GM12878 (cell line): ENCODE measurements around the gene GOLGA5. TPM values are rescaled to one million over a fixed set of nuclear protein-coding genes. Genes with fewer than 3 reads are reported as not detected.

Experiments
- ATAC-seq: fragments of 200-7000 bp; cut with Tn5 transposase; 3 replicates; pipeline ENCODE4 v1.9.1; 2020; ENCODE audit warnings: mild to moderate bottlenecking, moderate library complexity
- BruUV-seq: library from RNA; stranded (reverse); fragments of 400-500 nt; replicated peaks from 2 replicates; lab custom pipeline; 2021; lab: Mats Ljungman, UMichigan
- CTCF ChIA-PET: fragments of 300-600 bp; sonication (Branson Sonifier 250); formaldehyde crosslinking; extraction: SDS; loops from one replicate; lab custom pipeline; 2021; ENCODE audit warnings: inconsistent platforms; lab: Yijun Ruan, JAX
- POLR2A ChIA-PET: fragments of 350-600 bp; formaldehyde crosslinking; extraction: SDS; loops from one replicate; lab custom pipeline; 2021; ENCODE audit warnings: inconsistent platforms; lab: Charles Lee
- RAD21 ChIA-PET: fragments of 300-600 bp; sonication (Branson Sonifier 250); formaldehyde crosslinking; loops from one replicate; lab custom pipeline; 2023; ENCODE audit warnings: antibody characterized with exemption; ENCODE audit not compliant: unreplicated experiment; lab: Charles Lee
- SMC1A ChIA-PET: fragments of 300-600 bp; sonication (Branson Sonifier 250); formaldehyde crosslinking; loops from one replicate; lab custom pipeline; 2023; ENCODE audit not compliant: unreplicated experiment, uncharacterized antibody; lab: Charles Lee
- DNase-seq: peaks from one replicate; pipeline ENCODE4 v3.0.0-alpha.2; 2011; ENCODE audit warnings: low read depth, low spot score
- FAIRE-seq: peaks from 3 replicates; lab custom pipeline; 2011; peaks lifted over from hg19 to GRCh38; lab: Jason Lieb, UNC
- H2AFZ ChIP-seq: 2 replicates; pipeline ENCODE4 v1.6.0; 2011; ENCODE audit warnings: low read depth, low read length, control low read depth; ENCODE audit not compliant: control insufficient read depth
- H3K27ac ChIP-seq: 2 replicates; pipeline ENCODE4 v1.5.1; 2011; ENCODE audit warnings: control low read depth; ENCODE audit not compliant: control insufficient read depth, insufficient read depth
- H3K27me3 ChIP-seq, 2 experiments: replicated peaks in 1 of 2; 2 replicates each; pipeline versions ENCODE4 v1.6.0 to v1.6.1; 2011; ENCODE audit warnings: low read length in 1 of 2; ENCODE audit not compliant: control insufficient read depth in 2 of 2, insufficient read depth in 2 of 2
- H3K36me3 ChIP-seq, 2 experiments: 2 replicates each; pipeline ENCODE4 v1.5.1; 2011; ENCODE audit warnings: low read length in 1 of 2; ENCODE audit not compliant: control insufficient read depth in 2 of 2, insufficient read depth in 2 of 2
- H3K4me1 ChIP-seq: 2 replicates; pipeline ENCODE4 v1.6.1; 2011; ENCODE audit warnings: mild to moderate bottlenecking, low read length, moderate library complexity, mixed read lengths; ENCODE audit not compliant: control insufficient read depth, insufficient read depth
- H3K4me2 ChIP-seq: 2 replicates; pipeline ENCODE4 v1.6.0; 2011; ENCODE audit warnings: control low read depth; ENCODE audit not compliant: control insufficient read depth, insufficient read depth
- H3K4me3 ChIP-seq: fragments of 200-600 bp; sonication (generic); 2 replicates; pipeline ENCODE4 v1.5.1; 2016
- H3K79me2 ChIP-seq: 2 replicates; pipeline ENCODE4 v1.6.0; 2011; ENCODE audit warnings: low read length; ENCODE audit not compliant: control insufficient read depth, insufficient read depth
- H3K9ac ChIP-seq: 2 replicates; pipeline ENCODE4 v1.8.0; 2011; ENCODE audit warnings: low read length, control low read depth, mixed read lengths; ENCODE audit not compliant: control insufficient read depth, insufficient read depth
- H3K9me3 ChIP-seq: replicated peaks from 3 replicates; pipeline ENCODE4 v1.5.1; 2011; ENCODE audit warnings: mild to moderate bottlenecking, low read length; ENCODE audit not compliant: control insufficient read depth, insufficient read depth
- H4K20me1 ChIP-seq: 2 replicates; pipeline ENCODE4 v1.6.0; 2011; ENCODE audit not compliant: control insufficient read depth, insufficient read depth
- BACH1 ChIP-seq: fragments of 450-650 bp; IDR thresholded peaks from 2 replicates; pipeline ENCODE4 v1.6.1; 2017; ENCODE audit warnings: mild to moderate bottlenecking, borderline replicate concordance
- E4F1 ChIP-seq: fragments of 450-650 bp; IDR thresholded peaks from 2 replicates; pipeline ENCODE4 v1.6.1; 2018; ENCODE audit warnings: borderline replicate concordance, mild to moderate bottlenecking; ENCODE audit not compliant: partially characterized antibody
- NR2F1 ChIP-seq: fragments of 450-650 bp; conservative IDR thresholded peaks from 2 replicates; pipeline ENCODE4 v1.6.1; 2017; ENCODE audit warnings: mild to moderate bottlenecking
- PBX3 ChIP-seq: IDR thresholded peaks from 2 replicates; pipeline ENCODE4 v1.6.1; 2011; ENCODE audit warnings: mild to moderate bottlenecking, low read depth, low read length, moderate library complexity; ENCODE audit not compliant: insufficient replicate concordance
- RAD51 ChIP-seq: fragments of 450-650 bp; IDR thresholded peaks from 2 replicates; pipeline ENCODE4 v1.6.1; 2016; ENCODE audit warnings: moderate library complexity, mild to moderate bottlenecking, inconsistent platforms
- WGBS: methylation state at CpG from one replicate; pipeline ENCODE4 v1.1.6; 2016; ENCODE audit warnings: low lambda C conversion rate; ENCODE audit not compliant: insufficient replicate concordance, insufficient coverage; ENCODE audit errors: missing lambda C conversion rate; 5-methylcytosine and 5-hydroxymethylcytosine counted together
- in situ Hi-C: fragments of 300-500 bp; cut with MboI; formaldehyde crosslinking; loops from 9 replicates; pipeline ENCODE4 v1.14.3; 2018; ENCODE audit warnings: mixed read lengths
- intact Hi-C: fragments of 100-400 bp; cut with micrococcal nuclease; formaldehyde crosslinking; loops from one replicate; pipeline ENCODE4 v1.14.2; 2022; ENCODE audit not compliant: unreplicated experiment
- polyA plus RNA-seq, 11 experiments: library from polyadenylated mRNA; depleted of rRNA in 4 of 11; unstranded in 6 of 11; stranded (reverse) in 5 of 11; fragments of >200 nt; fragmentation: Nextera tagmentation in 4 of 11; fragmentation: Illumina TruSeq in 1 of 11; extraction: Ambion mirVana in 4 of 11; extraction: Trizol in 1 of 11; gene quantifications; 1 replicate in 1 of 11; 2 replicates in 10 of 11; pipeline versions ENCODE4 v1.2.1 to v1.2.3, GENCODE V29; 2011 to 2016; ENCODE audit warnings: inconsistent platforms in 2 of 11, missing spikeins in 2 of 11, low read depth in 1 of 11
- total RNA-seq, 4 experiments: library from RNA; depleted of rRNA in 3 of 4; stranded (reverse); fragments of >200 nt in 3 of 4; fragmentation: Illumina TruSeq in 1 of 4; extraction: Trizol in 1 of 4; gene quantifications; 2 replicates each; pipeline versions ENCODE4 v1.2.1 to v1.2.3, GENCODE V29; 2013 to 2021

The GOLGA5 gene
- total and polyA plus RNA-seq, 10 of the 15 experiments (the other 5 are each of a cell fraction or from before 2014, with no cell fraction given) = 10.9 to 30.1 (median 19.7) TPM

- H3K4me2 ChIP-seq = no peak overlapping the region
- ATAC-seq (no peak), DNase-seq (no peak), FAIRE-seq (no peak)
- H3K4me3 ChIP-seq = no peak overlapping the region
- peaks cover 3% of the 10 kb centered on the region; the same call in 1 of the 2 replicates for H3K4me1 ChIP-seq
- no peak overlapping the region for H3K9ac ChIP-seq
- no peak for TF ChIP-seq E4F1
- TF ChIP-seq RAD51 = no peak
- TF ChIP-seq BACH1 = no peak
- TF ChIP-seq NR2F1 = no peak
- no peak for TF ChIP-seq PBX3
- CTCF ChIA-PET = interaction anchor here (0.8 to 1.5 kb wide), 3 partner anchors 12 to 338 kb away, joined by 3 to 5 read pairs (median 4); no protein-coding TSS in a partner anchor
- POLR2A ChIA-PET = no interaction called here
- SMC1A ChIA-PET = interaction anchor here (0.8 to 2.0 kb wide), 4 partner anchors 12 to 48 kb away, joined by 3 to 5 read pairs (median 4); no protein-coding TSS in a partner anchor
- no peak overlapping the region for H3K27ac ChIP-seq
- no peaks in the 10 kb centered on the region; the same call in 2 of the 3 replicates for H3K9me3 ChIP-seq
- peaks cover 0 to 12% of the 10 kb centered on the region in 2 experiments; a peak in 2 of 4 replicates for H3K36me3 ChIP-seq
- H3K79me2 ChIP-seq = peaks cover 50% of the 10 kb centered on the region
- WGBS = 89% methylated on average over 10 of the region's 10 CpGs
- in situ Hi-C loops = loop anchor here (10.0 kb wide), 1 partner anchor 674 kb away; the partner anchor contains the start of genes CPSF2 and NDUFB1
- no peaks in the 10 kb centered on the region for H3K27me3 ChIP-seq
- RAD21 ChIA-PET = interaction anchor here (0.9 kb wide), 1 partner anchor 40 kb away, joined by 3 read pairs; no protein-coding TSS in a partner anchor
- BruUV-seq = no TSS peak
- no peaks in the 10 kb centered on the region for H4K20me1 ChIP-seq
- H2AFZ ChIP-seq = no peak overlapping the region
- intact Hi-C loops = no loop called here
Measured at GRCh38 chr14:92798811-92799210, 4.7 kb downstream of the GOLGA5 start.
